Pancreas (tissue), 10 donors: ENCODE measurements around the gene OTULINL. TPM values are rescaled to one million over a fixed set of nuclear protein-coding genes. Genes with fewer than 3 reads are reported as not detected.

Source experiments
- ATAC-seq, 4 donors: fragments of 200-7000 bp; cut with Tn5 transposase; one replicate each; pipeline versions ENCODE4 v1.8.0 to v1.9.1; 2020; ENCODE audit warnings: mild to moderate bottlenecking in 4 of 4, moderate library complexity in 4 of 4
- DNase-seq, 6 donors: peaks; one replicate each; pipeline ENCODE4 v3.0.0-alpha.2; 2020
- FAIRE-seq: peaks from 2 replicates; lab custom pipeline; 2012; peaks lifted over from hg19 to GRCh38; lab: Jason Lieb, UNC
- H3K27ac ChIP-seq, 4 donors: fragments of 200-600 bp; sonication (generic); 1 replicate in 3 of 4; 2 replicates in 1 of 4; pipeline versions ENCODE4 v1.5.0 to v1.8.0; 2020
- H3K27me3 ChIP-seq, 4 donors: fragments of 200-600 bp; one replicate each; pipeline ENCODE4 v1.8.0; 2021
- H3K36me3 ChIP-seq, 3 donors: fragments of 200-600 bp; sonication (generic) in 1 of 3; one replicate each; pipeline versions ENCODE4 v1.5.0 to v1.8.0; 2020 to 2021
- H3K4me1 ChIP-seq, 3 donors: fragments of 200-600 bp; one replicate each; pipeline ENCODE4 v1.8.0; 2021
- H3K4me3 ChIP-seq, 4 donors: fragments of 200-600 bp; sonication (generic) in 2 of 4; one replicate each; pipeline versions ENCODE4 v1.5.0 to v1.8.0; 2020 to 2021
- H3K9me3 ChIP-seq, 4 donors: fragments of 200-600 bp; one replicate each; pipeline ENCODE4 v1.8.0; 2021
- WGBS, 2 donors: extraction: QIAGEN DNeasy Blood & Tissue Kit; methylation state at CpG; one replicate each; pipeline ENCODE4 v1.1.7; 2013; 5-methylcytosine and 5-hydroxymethylcytosine counted together
- intact Hi-C, 3 donors: fragments of 100-400 bp; cut with DNase I; formaldehyde crosslinking; loops; one replicate each; pipeline versions ENCODE4 v1.11.1 to v1.14.2; 2022
- polyA plus RNA-seq, 2 donors: library from polyadenylated mRNA; stranded (reverse); fragments of 200-250 nt; gene quantifications; one replicate each; pipeline ENCODE4 v1.2.3, GENCODE V29; 2013
- total RNA-seq, 6 donors: library from RNA; stranded (reverse); fragmentation: NEBNext Ultra II Directional in 4 of 6; extraction: Animal tissue kit (Norgen Biotek cat#: 25700) in 4 of 6; gene quantifications; one replicate each; pipeline versions ENCODE4 v1.2.1 to v1.2.4, GENCODE V29; 2021 to 2023
- TF ChIP-seq, protein P1 (sequence below), 4 donors: fragments of 200-600 bp; sonication (generic) in 3 of 4; IDR thresholded peaks; one replicate each; pipeline versions ENCODE4 v1.5.0 to v1.8.0; 2021; ENCODE audit warnings: antibody characterized with exemption in 4 of 4
- donor health status: healthy with polysubstance abuse.
- donor health status: DM: no; HTN: no; CAD: no; lungs with moderate emphysema.
- donor health status: DM: no; HTN: no; CAD: no.
- donor health status: control.
- donor health status: control.
- donor health status: Bipolar disorder and iron deficiency.
- donor health status: DM: yes; HTN: yes; CAD: no.
- donor health status: DM: no; HTN: no; CAD: no.
- donor health status: DM: no; HTN: no; CAD: no.
- donor health status: DM: yes; HTN: yes; CAD: no.

OTULINL gene
- total and polyA plus RNA-seq, 8 donors, result 4.6 to 24.2 (median 13.0) TPM

DNA sequence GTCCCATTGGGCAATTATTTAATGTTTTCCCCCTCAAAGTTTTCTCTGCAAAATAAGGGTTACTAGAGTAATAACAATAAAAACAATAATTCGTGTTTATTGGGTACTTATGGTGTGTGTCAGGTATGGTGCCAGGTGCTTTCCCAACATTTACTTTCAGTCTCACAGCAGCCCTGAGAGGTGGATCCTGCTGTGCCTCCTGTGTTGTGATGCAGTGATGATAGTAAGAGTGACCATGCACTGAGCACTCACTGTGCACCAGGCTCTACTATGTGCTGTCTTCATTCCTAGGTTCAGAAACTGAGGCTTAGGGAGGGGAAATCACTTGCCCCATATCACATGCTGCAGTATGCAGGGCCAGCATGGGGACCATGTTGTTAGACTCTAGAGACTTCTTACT is 15.5 kb downstream of the OTULINL start:
- no peaks in the 10 kb centered on the region for H3K9me3 ChIP-seq
- intact Hi-C loops, result no loop called here
- WGBS, 2 donors, result 82 to 83% methylated on average over 1 of the region's 1 CpG
- no peak overlapping the region for H3K27ac ChIP-seq
- no peaks in the 10 kb centered on the region for H3K27me3 ChIP-seq
- ATAC-seq (no peak), FAIRE-seq (no peak), DNase-seq (no peak)
- TF ChIP-seq, protein P1, sequence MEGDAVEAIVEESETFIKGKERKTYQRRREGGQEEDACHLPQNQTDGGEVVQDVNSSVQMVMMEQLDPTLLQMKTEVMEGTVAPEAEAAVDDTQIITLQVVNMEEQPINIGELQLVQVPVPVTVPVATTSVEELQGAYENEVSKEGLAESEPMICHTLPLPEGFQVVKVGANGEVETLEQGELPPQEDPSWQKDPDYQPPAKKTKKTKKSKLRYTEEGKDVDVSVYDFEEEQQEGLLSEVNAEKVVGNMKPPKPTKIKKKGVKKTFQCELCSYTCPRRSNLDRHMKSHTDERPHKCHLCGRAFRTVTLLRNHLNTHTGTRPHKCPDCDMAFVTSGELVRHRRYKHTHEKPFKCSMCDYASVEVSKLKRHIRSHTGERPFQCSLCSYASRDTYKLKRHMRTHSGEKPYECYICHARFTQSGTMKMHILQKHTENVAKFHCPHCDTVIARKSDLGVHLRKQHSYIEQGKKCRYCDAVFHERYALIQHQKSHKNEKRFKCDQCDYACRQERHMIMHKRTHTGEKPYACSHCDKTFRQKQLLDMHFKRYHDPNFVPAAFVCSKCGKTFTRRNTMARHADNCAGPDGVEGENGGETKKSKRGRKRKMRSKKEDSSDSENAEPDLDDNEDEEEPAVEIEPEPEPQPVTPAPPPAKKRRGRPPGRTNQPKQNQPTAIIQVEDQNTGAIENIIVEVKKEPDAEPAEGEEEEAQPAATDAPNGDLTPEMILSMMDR (IDR thresholded peaks at IDR 0.05), result no peak
- no peaks in the 10 kb centered on the region for H3K36me3 ChIP-seq
- H3K4me3 ChIP-seq, result no peak overlapping the region
- peaks cover 0 to 12% (median 4%) of the 10 kb centered on the region in 3 donors for H3K4me1 ChIP-seq

DNA sequence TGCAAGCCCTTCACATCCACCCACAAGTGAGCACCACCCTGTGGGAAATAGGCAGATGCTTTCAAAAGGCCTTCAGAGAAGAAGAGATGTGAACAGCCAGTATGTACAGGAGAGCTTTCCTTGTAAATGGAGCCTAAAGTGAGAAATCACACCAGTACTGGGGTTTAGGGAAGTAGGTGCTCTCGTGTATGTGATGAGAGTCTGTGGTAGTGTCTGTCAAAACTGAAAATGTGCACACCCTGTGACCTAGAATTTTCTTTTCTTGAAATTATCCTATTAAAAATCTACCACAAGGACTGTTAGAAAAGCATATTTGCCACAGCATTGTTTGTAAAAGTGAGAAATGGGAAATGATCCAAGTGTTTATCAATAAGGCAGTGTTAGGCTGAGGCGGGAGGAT is 16.6 kb downstream of the OTULINL start:
- no peak for DNase-seq
- no peak for FAIRE-seq
- intact Hi-C loops, result no loop called here
- H3K36me3 ChIP-seq, result no peaks in the 10 kb centered on the region
- H3K4me3 ChIP-seq, result no peak overlapping the region
- peak in 2 of 4 donors; percentile 36 to 42 for ATAC-seq
- H3K9me3 ChIP-seq, result no peaks in the 10 kb centered on the region
- no peaks in the 10 kb centered on the region for H3K27me3 ChIP-seq
- H3K4me1 ChIP-seq, result peaks cover 0 to 12% (median 4%) of the 10 kb centered on the region in 3 donors
- WGBS, 2 donors, result 21 to 41% methylated on average over 2 of the region's 2 CpGs
- TF ChIP-seq, protein P1 (IDR thresholded peaks at IDR 0.05), result no peak
- H3K27ac ChIP-seq, result no peak overlapping the region

DNA sequence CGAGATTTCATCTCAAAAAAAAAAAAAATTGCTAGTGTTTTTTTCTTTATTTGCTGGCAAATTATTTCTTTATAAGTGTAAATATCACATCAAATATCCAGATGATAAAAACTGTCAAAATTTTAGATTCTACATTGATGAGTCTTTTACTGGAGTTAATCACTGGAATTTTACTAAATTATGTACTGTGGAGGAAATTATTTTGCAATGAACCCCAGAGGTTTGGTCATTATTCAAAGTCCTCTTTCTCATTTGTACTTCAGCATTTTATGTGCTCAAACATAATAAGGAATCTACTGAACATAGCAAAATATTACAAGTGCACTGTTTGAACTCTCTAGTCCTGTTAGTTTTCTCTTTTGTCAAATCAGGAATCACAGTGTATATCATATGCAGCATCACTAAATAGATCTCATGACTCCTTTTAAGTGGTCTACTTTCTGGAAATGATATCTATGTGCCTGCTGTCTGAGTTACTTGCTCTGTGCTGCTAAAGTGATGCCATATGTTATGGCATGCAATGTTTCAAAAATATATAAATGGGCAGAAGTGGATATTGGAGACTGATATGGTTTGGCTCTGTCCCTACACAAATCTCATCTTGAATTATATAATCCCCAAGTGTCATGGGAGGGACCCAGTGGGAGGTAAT is 18.0 kb downstream of the OTULINL start:
- TF ChIP-seq, protein P1 (IDR thresholded peaks at IDR 0.05), result no peak
- FAIRE-seq, result no peak
- peaks cover 0 to 12% (median 4%) of the 10 kb centered on the region in 3 donors for H3K4me1 ChIP-seq
- no peak for DNase-seq
- H3K36me3 ChIP-seq, result no peaks in the 10 kb centered on the region
- H3K27ac ChIP-seq, result no peak overlapping the region
- 86 to 89% methylated on average over 1 of the region's 1 CpG for WGBS, 2 donors
- no peak for ATAC-seq
- no peaks in the 10 kb centered on the region for H3K9me3 ChIP-seq
- H3K27me3 ChIP-seq, result no peaks in the 10 kb centered on the region
- H3K4me3 ChIP-seq, result no peak overlapping the region
- intact Hi-C loops, result no loop called here

DNA sequence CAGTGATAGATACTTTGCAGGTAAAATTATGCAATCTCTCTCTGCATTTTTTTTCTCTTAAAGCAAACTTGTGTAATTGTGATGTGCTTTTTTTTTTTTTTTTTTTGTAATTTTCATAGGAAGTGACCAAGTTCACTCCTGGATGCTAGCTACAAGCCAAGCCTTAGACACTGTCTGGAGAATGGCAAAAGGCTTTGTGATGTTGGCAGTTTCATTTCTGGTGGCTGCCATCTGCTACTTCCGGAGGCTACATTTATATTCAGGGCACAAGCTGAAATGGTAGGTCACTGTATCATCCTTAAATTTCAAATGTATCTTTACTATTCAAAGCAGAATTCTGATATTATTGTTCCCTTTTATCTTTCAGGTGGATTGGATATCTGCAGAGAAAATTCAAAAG is 19.3 kb downstream of the OTULINL start:
- DNase-seq (no peak), FAIRE-seq (no peak), ATAC-seq (no peak)
- H3K4me3 ChIP-seq, result no peak overlapping the region
- peaks cover 0 to 12% (median 4%) of the 10 kb centered on the region in 3 donors for H3K4me1 ChIP-seq
- 91 to 93% methylated on average over 1 of the region's 1 CpG for WGBS, 2 donors
- no peaks in the 10 kb centered on the region for H3K36me3 ChIP-seq
- no peaks in the 10 kb centered on the region for H3K27me3 ChIP-seq
- intact Hi-C loops, result no loop called here
- H3K27ac ChIP-seq, result no peak overlapping the region
- TF ChIP-seq, protein P1 (IDR thresholded peaks at IDR 0.05), result no peak
- H3K9me3 ChIP-seq, result no peaks in the 10 kb centered on the region

DNA sequence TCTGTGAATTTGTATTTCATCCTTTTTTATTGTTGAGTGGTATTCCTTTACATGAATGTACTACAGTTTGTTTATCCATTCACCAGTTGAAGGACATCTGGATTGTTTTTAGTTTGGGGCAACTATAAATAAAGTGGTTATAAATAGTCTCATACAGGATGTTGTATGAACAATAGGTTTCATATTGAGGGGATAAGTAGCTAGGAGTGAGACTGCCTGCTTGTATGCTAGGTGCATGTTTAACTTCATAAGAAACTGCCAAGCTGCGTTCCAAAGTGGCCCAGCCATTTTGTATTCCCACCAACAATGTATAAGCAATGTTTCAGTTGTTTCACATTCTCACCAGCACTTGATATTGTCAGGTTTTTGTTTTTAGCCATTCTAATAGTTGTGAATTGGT is 21.5 kb downstream of the OTULINL start:
- TF ChIP-seq, protein P1 (IDR thresholded peaks at IDR 0.05), result no peak
- WGBS, 2 donors, result 80 to 87% methylated on average over 1 of the region's 1 CpG
- Histone ChIP-seq H3K27ac (no peak overlapping the region), H3K9me3 (no peaks in the 10 kb centered on the region), H3K36me3 (peaks cover 0 to 8% (median 0%) of the 10 kb centered on the region in 3 donors), H3K27me3 (no peaks in the 10 kb centered on the region), H3K4me1 (peaks cover 0 to 8% (median 4%) of the 10 kb centered on the region in 3 donors), H3K4me3 (no peak overlapping the region)
- intact Hi-C loops, result no loop called here
- DNase-seq (no peak), ATAC-seq (no peak), FAIRE-seq (no peak)
